LNCAP (cell line): Measurements from ENCODE around the gene PCGF1.

Source experiments
- CTCF ChIP-seq: fragments of 450-650 bp; IDR thresholded peaks from 2 replicates; pipeline ENCODE4 v1.5.1; 2017; ENCODE audit warnings: mild to moderate bottlenecking

PCGF1 gene

GRCh38 chr2:74528600-74529356, 21.3 kb upstream of the PCGF1 start:
- TF ChIP-seq CTCF = no peak

GRCh38 chr2:74527741-74528140, 20.2 kb upstream of the PCGF1 start:
- TF ChIP-seq CTCF = no peak

- no peak for TF ChIP-seq CTCF
Observed at GRCh38 chr2:74526649-74527230, 19.2 kb upstream of the PCGF1 start.

- TF ChIP-seq CTCF = no peak
Observed at GRCh38 chr2:74525717-74526648, 18.5 kb upstream of the PCGF1 start, which contains the start of gene DQX1. Gene DQX1, minus strand, starts transcription at chr2:74526231. Its CDS starts 502 bp downstream, at chr2:74525729.

- TF ChIP-seq CTCF = no peak
Observed at GRCh38 chr2:74524955-74525716, 17.6 kb upstream of the PCGF1 start.

- no peak for TF ChIP-seq CTCF
Observed at GRCh38 chr2:74524005-74524404, 16.5 kb upstream of the PCGF1 start.

- no peak for TF ChIP-seq CTCF
Observed at GRCh38 chr2:74522516-74522915, 15.0 kb upstream of the PCGF1 start.
